Jurkat, Clone E6-1 (cell line): ENCODE results near the gene ACVR2B.
A peak's percentile ranks its signal among the peaks of the same experiment; 100 is the strongest.

Experiments used
- DNase-seq: peaks from one replicate; pipeline ENCODE4 v3.0.0-alpha.2; 2011; ENCODE audit warnings: low read depth, low spot score
- H3K4me3 ChIP-seq: 2 replicates; pipeline ENCODE4 v1.5.1; 2011; ENCODE audit warnings: mild to moderate bottlenecking, low read length, control low read depth, moderate library complexity

The ACVR2B gene

GRCh38 chr3:38457111-38458003 is 3.7 kb downstream of the ACVR2B start:
- H3K4me3 ChIP-seq: no peak overlapping the region
- no peak for DNase-seq

GRCh38 chr3:38458796-38459498 is 5.3 kb downstream of the ACVR2B start:
- H3K4me3 ChIP-seq: no peak overlapping the region
- DNase-seq: no peak

- no peak overlapping the region for H3K4me3 ChIP-seq
- no peak for DNase-seq
These were observed 5.9 kb downstream of the ACVR2B start for GRCh38 chr3:38459499-38460048.

GRCh38 chr3:38460377-38461270 is 6.9 kb downstream of the ACVR2B start:
- H3K4me3 ChIP-seq: no peak overlapping the region
- DNase-seq: no peak

DNA sequence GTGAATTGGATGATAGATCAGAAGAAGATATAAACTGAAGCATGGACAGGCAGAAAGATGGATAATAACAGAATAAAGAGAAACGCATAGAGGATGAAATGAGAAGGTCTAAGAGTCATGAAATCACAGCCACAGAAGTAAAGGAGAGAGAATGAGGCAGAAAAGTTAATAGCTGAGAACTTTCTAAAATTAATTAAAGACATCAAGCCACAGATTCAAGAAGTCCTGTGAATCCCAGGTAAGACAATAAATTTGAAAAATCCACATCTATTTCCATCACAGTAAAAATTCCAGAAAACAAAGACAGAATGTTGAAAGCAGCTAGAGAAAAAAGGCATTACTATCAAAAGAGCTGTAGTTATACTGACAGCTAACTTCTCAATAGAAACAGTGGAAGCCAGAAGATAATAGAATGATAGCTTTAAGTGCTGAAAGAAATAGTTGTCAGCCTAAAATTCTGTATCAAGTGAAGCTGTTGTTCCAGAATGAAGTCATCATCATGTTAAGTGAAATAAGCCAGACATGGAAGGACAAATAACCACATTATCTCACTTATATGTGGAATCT is 12.0 kb downstream of the ACVR2B start:
- H3K4me3 ChIP-seq: no peak overlapping the region
- no peak for DNase-seq

GRCh38 chr3:38468765-38469164 is 15.1 kb downstream of the ACVR2B start:
- H3K4me3 ChIP-seq: no peak overlapping the region
- no peak for DNase-seq

DNA sequence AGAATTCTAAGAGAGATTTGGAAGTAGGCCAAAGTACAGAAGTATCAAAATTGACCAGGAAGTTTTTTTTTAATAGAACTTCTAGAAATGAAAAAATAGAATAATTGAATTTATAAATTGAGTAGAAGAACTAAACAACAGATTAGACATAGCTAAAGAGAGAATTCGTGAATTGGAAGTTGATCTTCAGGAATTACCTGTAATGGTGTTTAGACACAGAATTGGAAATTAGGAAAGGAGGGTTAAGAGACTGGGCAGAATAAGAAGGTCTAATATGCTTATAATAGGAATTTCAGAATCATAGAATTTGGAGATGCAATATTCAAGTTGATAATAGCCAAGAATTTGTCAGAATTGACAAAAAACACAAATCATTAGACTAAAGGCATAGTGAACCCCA is 16.2 kb downstream of the ACVR2B start:
- DNase-seq: no peak
- no peak overlapping the region for H3K4me3 ChIP-seq

- no peak for DNase-seq
- no peak overlapping the region for H3K4me3 ChIP-seq
These were observed 17.7 kb downstream of the ACVR2B start for GRCh38 chr3:38471260-38471857.

DNA sequence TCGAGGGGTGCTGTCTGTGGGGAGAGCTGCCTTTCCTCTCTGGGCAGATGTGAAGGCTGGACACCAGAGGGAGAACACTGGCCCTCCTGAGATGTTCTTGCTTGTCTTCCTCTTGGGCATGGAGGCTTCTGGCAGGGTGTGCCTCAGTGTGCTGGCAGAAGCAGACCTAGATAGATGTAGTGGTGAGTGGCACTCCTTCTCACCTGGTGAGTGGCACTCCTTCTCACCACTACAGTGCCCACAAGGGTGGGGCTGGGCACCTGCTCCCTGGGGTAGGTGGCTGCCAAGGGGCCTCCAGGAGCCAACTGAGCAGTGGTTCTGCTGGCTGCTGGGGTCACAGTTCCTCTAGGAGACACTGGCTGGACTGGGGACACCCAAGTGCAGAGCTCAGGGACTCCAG is 18.7 kb downstream of the ACVR2B start:
- H3K4me3 ChIP-seq: no peak overlapping the region
- DNase-seq: no peak

- peak; percentile 49 for DNase-seq
- H3K4me3 ChIP-seq: no peak overlapping the region
These were observed 19.5 kb downstream of the ACVR2B start for GRCh38 chr3:38473229-38473628.

DNA sequence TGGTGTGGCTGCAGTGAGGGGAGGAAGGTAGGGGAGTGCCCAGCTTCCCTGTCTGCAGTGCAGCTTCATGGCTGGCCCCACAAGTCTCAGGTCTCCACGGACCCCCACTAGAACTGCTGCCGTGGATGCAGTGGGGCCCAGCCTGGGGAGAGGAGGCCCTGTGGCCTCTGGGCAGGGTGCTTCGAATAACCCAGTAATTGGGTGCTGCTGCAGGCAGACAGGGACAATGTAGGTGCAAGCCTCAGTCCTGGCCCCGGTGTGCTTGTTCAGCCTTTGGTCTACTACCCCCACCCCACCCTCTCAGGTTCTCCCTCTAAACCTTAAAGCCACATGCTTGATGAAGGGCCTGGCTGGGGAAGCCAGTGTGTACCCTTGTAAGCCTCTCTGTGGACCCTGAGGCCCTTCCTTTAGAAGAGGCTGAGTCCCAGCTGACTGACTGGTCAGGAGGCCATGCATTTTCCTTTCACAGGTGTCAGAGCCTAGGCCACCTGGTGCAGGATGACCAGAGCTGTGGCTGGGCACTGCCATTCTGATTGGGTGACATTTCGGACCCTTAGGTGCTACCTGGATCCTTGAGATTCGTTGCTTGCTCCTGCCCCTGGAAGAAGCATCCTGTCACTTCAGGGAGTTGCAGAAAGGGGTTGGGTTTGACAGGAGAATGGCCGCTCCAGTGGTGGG is 21.4 kb downstream of the ACVR2B start:
- DNase-seq: no peak
- no peak overlapping the region for H3K4me3 ChIP-seq

- DNase-seq: no peak
- no peak overlapping the region for H3K4me3 ChIP-seq
These were observed 22.0 kb downstream of the ACVR2B start for GRCh38 chr3:38475716-38476115.

GRCh38 chr3:38476157-38476756 is 22.6 kb downstream of the ACVR2B start:
- no peak for DNase-seq
- no peak overlapping the region for H3K4me3 ChIP-seq

DNA sequence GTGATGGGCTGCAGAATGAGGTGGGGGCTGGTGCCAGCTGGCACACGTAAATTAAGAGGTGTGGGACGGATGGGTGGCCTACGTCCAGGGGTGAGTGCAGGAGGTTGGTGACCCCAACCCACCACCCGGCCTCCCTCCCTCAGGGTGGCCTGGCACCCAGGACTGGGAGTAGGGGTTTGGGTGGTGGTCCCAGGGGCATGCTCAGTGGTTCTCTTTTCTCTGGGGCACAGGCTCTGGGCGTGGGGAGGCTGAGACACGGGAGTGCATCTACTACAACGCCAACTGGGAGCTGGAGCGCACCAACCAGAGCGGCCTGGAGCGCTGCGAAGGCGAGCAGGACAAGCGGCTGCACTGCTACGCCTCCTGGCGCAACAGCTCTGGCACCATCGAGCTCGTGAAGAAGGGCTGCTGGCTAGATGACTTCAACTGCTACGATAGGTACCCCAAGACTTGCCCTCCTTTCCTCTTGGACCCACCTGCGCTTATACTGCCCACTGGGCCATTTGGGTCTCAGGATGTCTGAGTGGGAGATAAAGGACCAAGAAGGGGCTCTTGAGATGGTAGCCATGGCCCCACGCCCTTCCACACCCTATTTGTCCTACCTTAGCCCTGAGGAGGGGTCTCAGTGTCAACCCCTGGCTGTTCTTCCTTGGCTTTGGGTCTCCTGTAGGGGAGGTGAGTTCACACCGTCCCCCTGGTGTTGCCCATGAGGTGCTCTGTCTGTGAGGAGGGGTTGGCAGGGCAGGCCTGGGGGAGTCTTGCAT is 23.5 kb downstream of the ACVR2B start:
- DNase-seq: no peak
- H3K4me3 ChIP-seq: no peak overlapping the region

DNA sequence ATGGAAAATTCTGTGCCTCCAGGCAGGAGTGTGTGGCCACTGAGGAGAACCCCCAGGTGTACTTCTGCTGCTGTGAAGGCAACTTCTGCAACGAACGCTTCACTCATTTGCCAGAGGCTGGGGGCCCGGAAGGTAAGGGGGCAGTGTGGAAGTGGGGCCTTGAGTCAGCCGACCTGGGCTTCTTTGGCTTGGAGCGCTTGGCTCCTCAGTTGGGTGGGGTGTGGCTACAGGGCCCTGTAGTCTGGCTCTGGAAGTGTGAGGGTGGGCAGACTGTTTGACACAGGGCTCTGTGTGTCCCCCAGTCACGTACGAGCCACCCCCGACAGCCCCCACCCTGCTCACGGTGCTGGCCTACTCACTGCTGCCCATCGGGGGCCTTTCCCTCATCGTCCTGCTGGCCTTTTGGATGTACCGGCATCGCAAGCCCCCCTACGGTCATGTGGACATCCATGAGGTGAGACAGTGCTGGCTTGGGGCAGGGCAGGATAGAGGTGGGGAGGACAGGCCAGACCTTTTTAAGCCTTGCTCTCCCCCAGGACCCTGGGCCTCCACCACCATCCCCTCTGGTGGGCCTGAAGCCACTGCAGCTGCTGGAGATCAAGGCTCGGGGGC is 24.3 kb downstream of the ACVR2B start:
- no peak overlapping the region for H3K4me3 ChIP-seq
- DNase-seq: no peak

DNA sequence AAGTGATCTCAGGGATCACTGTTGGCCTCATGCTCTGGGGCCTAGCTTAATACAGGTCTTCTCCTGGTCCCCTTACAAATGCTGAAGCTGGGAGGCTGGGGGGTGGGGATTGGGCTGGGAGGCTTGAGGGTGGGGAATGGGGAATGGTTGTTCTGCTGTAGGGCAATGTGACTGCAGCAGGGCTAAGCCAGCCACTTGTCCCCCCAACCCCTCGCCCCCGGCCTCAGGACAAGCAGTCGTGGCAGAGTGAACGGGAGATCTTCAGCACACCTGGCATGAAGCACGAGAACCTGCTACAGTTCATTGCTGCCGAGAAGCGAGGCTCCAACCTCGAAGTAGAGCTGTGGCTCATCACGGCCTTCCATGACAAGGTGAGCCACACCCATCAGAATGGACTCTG is 25.2 kb downstream of the ACVR2B start:
- DNase-seq: no peak
- no peak overlapping the region for H3K4me3 ChIP-seq
